Adrenal gland (tissue), 12 donors: ENCODE measurements around the gene TNS4. TPM values are rescaled to one million over a fixed set of nuclear protein-coding genes. Genes with fewer than 3 reads are reported as not detected.

Source experiments
- DNase-seq, 7 donors: peaks; one replicate each; pipeline ENCODE4 v3.0.0-alpha.2; 2019 to 2020
- H3K27ac ChIP-seq, 5 donors: fragments of 200-600 bp; sonication (generic) in 4 of 5; 1 replicate in 3 of 5; 2 replicates in 2 of 5; pipeline versions ENCODE4 v1.5.1 to v1.8.0; 2016 to 2020; ENCODE audit warnings: mild to moderate bottlenecking in 1 of 5
- H3K27me3 ChIP-seq: fragments of 200-600 bp; 2 replicates; pipeline ENCODE4 v1.8.0; 2021
- H3K36me3 ChIP-seq, 2 donors: fragments of 200-600 bp; replicated peaks in 1 of 2; 1 replicate in 1 of 2; 2 replicates in 1 of 2; pipeline versions ENCODE4 v1.5.1 to v1.8.0; 2018 to 2022
- H3K4me1 ChIP-seq, 2 donors: fragments of 200-600 bp; replicated peaks in 1 of 2; 1 replicate in 1 of 2; 2 replicates in 1 of 2; pipeline versions ENCODE4 v1.5.1 to v1.8.0; 2018 to 2021
- H3K4me3 ChIP-seq, 4 donors: fragments of 200-600 bp; sonication (generic) in 3 of 4; one replicate each; pipeline ENCODE4 v1.5.1; 2016 to 2018
- H3K9me3 ChIP-seq, 3 donors: fragments of 200-600 bp; sonication (generic) in 1 of 3; replicated peaks in 1 of 3; 1 replicate in 2 of 3; 2 replicates in 1 of 3; pipeline versions ENCODE4 v1.5.1 to v1.8.0; 2016 to 2021
- POLR2A ChIP-seq, 2 donors: fragments of 450-650 bp; IDR thresholded peaks; one replicate each; pipeline ENCODE4 v1.6.1; 2017; ENCODE audit warnings: antibody characterized with exemption in 2 of 2, mild to moderate bottlenecking in 2 of 2, moderate library complexity in 1 of 2
- WGBS, 4 donors: extraction: QIAGEN DNeasy Blood & Tissue Kit in 2 of 4; methylation state at CpG; one replicate each; pipeline versions ENCODE4 v1.1.5 to v1.1.7; 2013 to 2017; 5-methylcytosine and 5-hydroxymethylcytosine counted together
- intact Hi-C, 2 donors: fragments of 100-400 bp; cut with DNase I; formaldehyde crosslinking; loops; one replicate each; pipeline versions ENCODE4 v1.14.1 to v1.15.0; 2022 to 2023
- polyA plus RNA-seq, 3 donors: library from polyadenylated mRNA; stranded (reverse); fragments of 200-250 nt in 2 of 3; fragments of 350-450 nt in 1 of 3; fragmentation: Illumina TruSeq in 1 of 3; extraction: RNeasy Lipid Tissue Mini Kit (QIAGEN cat#74804) in 1 of 3; gene quantifications; one replicate each; pipeline ENCODE4 v1.2.3, GENCODE V29; 2013 to 2014
- total RNA-seq, 9 donors: library from RNA; depleted of rRNA in 4 of 9; stranded (reverse); fragments of >200 nt in 4 of 9; fragments of 120-200 nt in 1 of 9; fragmentation: NEBNext Ultra II Directional in 1 of 9; extraction: Animal tissue kit (Norgen Biotek cat#: 25700) in 1 of 9; gene quantifications; one replicate each; pipeline versions ENCODE4 v1.1.0 to v1.2.4, GENCODE V29; 2013 to 2023
- TF ChIP-seq, protein P1 (sequence below), 6 experiments: fragments of 450-650 bp in 4 of 6; fragments of 200-600 bp in 2 of 6; sonication (generic) in 1 of 6; IDR thresholded peaks; 1 replicate in 5 of 6; 2 replicates in 1 of 6; pipeline versions ENCODE4 v1.5.1 to v1.8.0; 2016 to 2021; ENCODE audit warnings: antibody characterized with exemption in 6 of 6, mild to moderate bottlenecking in 2 of 6, moderate library complexity in 1 of 6
- donor health status: healthy with polysubstance abuse.
- donor health status: Bipolar disorder and iron deficiency.
- donor health status: DM: yes; HTN: yes; CAD: no.
- donor health status: DM: no; HTN: no; CAD: no.
- donor health status: DM: no; HTN: no; CAD: no.
- donor health status: DM: yes; HTN: yes; CAD: no.

TNS4 gene
- total and polyA plus RNA-seq, 12 donors = 0.07 to 0.32 (median 0.11) TPM; not detected in 7

DNA sequence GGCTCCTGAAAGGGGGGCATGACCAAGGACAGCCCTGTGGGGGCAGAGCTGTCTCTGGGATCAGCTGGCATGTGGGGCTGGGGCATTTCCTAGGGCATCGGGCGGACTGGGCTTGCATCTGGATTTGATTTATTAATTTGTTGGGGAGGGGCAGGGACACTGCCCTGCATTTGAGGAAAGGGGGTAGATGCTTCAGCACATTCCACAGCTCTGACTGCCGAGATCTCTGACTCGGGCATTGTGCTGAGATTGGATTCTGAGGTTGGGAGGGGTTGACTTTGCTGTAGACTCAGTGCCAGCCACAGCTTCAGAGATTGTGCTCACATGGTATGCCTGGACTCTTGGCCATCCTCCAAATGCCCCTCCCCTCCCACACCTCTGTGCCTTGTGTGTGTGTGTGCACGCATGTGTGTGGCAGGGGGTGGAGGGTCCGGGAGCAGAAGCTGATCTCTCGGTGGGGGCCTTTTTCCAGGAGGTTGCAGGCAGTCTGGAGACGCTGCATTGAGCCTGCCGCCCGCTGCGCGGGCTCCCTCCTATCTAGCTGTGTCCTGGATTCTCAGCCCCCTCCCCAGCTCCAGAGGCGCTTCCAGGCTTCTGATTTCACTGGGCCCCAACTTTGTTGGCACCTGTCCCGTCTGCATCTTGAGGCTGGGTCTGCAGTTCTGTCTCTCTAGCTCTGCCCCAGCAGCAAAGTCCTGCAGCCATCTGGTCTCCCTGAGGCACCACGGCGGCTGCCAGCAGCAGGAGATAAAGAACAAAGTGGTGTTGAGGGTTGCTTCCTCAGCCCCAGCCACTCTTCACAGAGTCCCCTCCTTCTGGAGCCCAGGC lies 43.2 kb downstream of the TNS4 start:
- TF ChIP-seq POLR2A (IDR thresholded peaks at IDR 0.05) = no peak
- TF ChIP-seq, protein P1, sequence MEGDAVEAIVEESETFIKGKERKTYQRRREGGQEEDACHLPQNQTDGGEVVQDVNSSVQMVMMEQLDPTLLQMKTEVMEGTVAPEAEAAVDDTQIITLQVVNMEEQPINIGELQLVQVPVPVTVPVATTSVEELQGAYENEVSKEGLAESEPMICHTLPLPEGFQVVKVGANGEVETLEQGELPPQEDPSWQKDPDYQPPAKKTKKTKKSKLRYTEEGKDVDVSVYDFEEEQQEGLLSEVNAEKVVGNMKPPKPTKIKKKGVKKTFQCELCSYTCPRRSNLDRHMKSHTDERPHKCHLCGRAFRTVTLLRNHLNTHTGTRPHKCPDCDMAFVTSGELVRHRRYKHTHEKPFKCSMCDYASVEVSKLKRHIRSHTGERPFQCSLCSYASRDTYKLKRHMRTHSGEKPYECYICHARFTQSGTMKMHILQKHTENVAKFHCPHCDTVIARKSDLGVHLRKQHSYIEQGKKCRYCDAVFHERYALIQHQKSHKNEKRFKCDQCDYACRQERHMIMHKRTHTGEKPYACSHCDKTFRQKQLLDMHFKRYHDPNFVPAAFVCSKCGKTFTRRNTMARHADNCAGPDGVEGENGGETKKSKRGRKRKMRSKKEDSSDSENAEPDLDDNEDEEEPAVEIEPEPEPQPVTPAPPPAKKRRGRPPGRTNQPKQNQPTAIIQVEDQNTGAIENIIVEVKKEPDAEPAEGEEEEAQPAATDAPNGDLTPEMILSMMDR (IDR thresholded peaks at IDR 0.05) = no peak
- H3K4me1 ChIP-seq = peaks cover 0 to 20% of the 10 kb centered on the region in 2 donors
- 43 to 53% (median 45%) methylated on average over 5 to 16 of the region's 16 CpGs for WGBS, 4 donors

DNA sequence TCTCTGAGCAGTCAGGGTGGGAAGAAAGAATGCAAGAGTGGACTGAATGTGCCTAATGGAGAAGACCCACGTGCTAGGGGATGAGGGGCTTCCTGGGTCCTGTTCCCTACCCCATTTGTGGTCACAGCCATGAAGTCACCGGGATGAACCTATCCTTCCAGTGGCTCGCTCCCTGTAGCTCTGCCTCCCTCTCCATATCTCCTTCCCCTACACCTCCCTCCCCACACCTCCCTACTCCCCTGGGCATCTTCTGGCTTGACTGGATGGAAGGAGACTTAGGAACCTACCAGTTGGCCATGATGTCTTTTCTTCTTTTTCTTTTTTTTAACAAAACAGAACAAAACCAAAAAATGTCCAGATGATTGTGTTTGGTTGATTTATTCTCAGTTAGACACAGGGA lies 44.1 kb downstream of the TNS4 start:
- DNase-seq = no peak
- TF ChIP-seq POLR2A (IDR thresholded peaks at IDR 0.05) = no peak
- TF ChIP-seq, protein P1 (IDR thresholded peaks at IDR 0.05) = no peak
- Histone ChIP-seq H3K27ac (peak overlapping the region in 2 of 5 donors; percentile 30 to 67), H3K4me3 (no peak overlapping the region), H3K4me1 (peaks cover 5 to 28% of the 10 kb centered on the region in 2 donors), H3K36me3 (peaks cover 0 to 59% of the 10 kb centered on the region in 2 donors), H3K27me3 (no peaks in the 10 kb centered on the region), H3K9me3 (no peaks in the 10 kb centered on the region)
- whole genome bisulfite sequencing, 4 donors = 78 to 86% (median 83%) methylated on average over 3 of the region's 3 CpGs
- intact Hi-C loops = no loop called here

More for the DNA sequence above, 43.2 kb downstream of the TNS4 start:
- intact Hi-C loops = no loop called here
- H3K9me3 ChIP-seq = no peaks in the 10 kb centered on the region
- peak overlapping the region in 2 of 5 donors; percentile 12 to 67 for H3K27ac ChIP-seq
- peak in 1 of 7 donors; percentile 19 for DNase-seq
- no peak overlapping the region for H3K4me3 ChIP-seq
- no peaks in the 10 kb centered on the region for H3K27me3 ChIP-seq
- H3K36me3 ChIP-seq = peaks cover 0 to 51% of the 10 kb centered on the region in 2 donors

GRCh38 chr17:40456396-40456951 lies 44.9 kb downstream of the TNS4 start:
- TF ChIP-seq, protein P1 (IDR thresholded peaks at IDR 0.05) = no peak
- TF ChIP-seq POLR2A (IDR thresholded peaks at IDR 0.05) = no peak
- no peaks in the 10 kb centered on the region for H3K27me3 ChIP-seq
- peaks cover 14 to 37% of the 10 kb centered on the region in 2 donors for H3K4me1 ChIP-seq
- peak in 1 of 7 donors; percentile 31 for DNase-seq
- whole genome bisulfite sequencing, 4 donors = 75 to 80% (median 77%) methylated on average over 3 to 16 of the region's 16 CpGs
- H3K27ac ChIP-seq = peak overlapping the region in 2 of 5 donors; percentile 30 to 67
- peaks cover 0 to 62% of the 10 kb centered on the region in 2 donors for H3K36me3 ChIP-seq
- H3K9me3 ChIP-seq = no peaks in the 10 kb centered on the region
- intact Hi-C loops = no loop called here
- no peak overlapping the region for H3K4me3 ChIP-seq

DNA sequence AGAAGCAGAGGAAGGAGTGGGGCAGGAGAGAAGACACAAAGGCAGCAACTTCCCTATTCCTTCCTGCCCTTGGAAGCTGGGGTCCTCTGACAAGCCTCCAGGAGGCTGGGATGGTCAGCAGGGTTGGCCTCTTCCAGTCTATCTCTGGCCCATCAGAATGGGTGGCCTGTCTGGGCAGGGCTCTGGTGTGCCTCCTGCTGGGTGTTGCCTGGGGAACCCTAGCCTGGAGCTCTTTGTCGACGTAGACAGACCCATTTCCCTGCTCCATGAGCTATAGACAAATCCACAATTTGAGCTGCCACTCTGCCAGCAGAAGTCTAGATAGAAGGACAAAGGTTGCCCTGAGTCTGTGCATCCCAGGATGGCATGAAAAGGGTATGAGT lies 46.8 kb downstream of the TNS4 start:
- no peak overlapping the region for H3K4me3 ChIP-seq
- H3K9me3 ChIP-seq = no peaks in the 10 kb centered on the region
- peaks cover 20 to 51% of the 10 kb centered on the region in 2 donors for H3K4me1 ChIP-seq
- no peak for DNase-seq
- WGBS, 4 donors = 77 to 93% (median 85%) methylated on average over 2 of the region's 2 CpGs
- TF ChIP-seq, protein P1 (IDR thresholded peaks at IDR 0.05) = no peak
- TF ChIP-seq POLR2A (IDR thresholded peaks at IDR 0.05) = no peak
- intact Hi-C loops = no loop called here
- no peaks in the 10 kb centered on the region for H3K27me3 ChIP-seq
- H3K36me3 ChIP-seq = peaks cover 0 to 62% of the 10 kb centered on the region in 2 donors
- H3K27ac ChIP-seq = peak overlapping the region in 1 of 5 donors; percentile 86
